Cardiac atrium fibroblast (primary cell): ENCODE results near the gene CDK5RAP2. TPM values are rescaled to one million over a fixed set of nuclear protein-coding genes. Genes with fewer than 3 reads are reported as not detected.

Experiments
- total RNA-seq: library from RNA; depleted of rRNA; stranded (reverse); fragments of >200 nt; gene quantifications from 2 replicates; pipeline ENCODE4 v1.2.3, GENCODE V29; 2015

The CDK5RAP2 gene
- 19.7 and 25.1 TPM in 2 replicates for total RNA-seq

DNA sequence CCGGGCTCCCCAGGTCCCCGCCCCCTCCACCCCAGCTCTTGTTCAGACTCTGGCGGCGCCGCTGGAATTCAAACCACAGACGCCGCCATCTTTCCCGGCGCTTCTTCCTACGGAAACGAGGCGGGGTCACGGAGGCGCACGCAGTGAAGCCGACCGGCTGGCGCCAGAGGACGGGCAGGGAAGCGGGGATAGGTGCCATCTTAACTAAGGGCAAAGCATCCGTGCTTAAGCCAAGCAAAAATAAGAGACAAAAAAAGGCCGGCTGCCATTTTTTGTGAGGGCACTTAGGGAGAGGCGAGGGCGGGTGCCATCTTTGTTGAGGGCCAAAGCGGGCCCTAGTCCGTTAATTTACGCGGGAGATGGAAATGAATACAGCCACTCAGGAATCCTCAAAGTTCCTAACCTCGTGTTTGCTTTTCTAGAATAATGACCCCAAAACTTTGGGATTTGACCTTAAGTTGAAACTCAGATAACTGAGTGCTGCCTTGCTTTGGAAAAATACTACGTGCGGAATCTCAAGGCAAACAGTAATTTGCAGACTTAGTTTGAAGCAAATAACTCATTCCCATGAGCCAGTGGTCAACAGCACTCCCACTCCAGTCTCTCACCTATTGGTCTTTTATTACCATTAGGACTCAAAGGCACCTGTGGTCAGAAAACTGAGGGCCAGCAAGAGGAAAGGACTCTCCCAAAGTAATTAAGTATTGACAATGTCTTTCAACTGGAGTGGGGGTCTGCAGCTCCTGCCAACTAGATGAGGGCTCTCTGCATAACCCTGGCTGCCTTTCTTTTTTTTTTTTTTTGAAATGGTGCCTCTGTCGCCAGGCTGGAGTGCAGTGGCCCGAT is at the start of gene CDK5RAP2:
TSS of gene CDK5RAP2 (minus strand) at position 117 of the 846 bp plus-strand sequence. CDS start 189 bp downstream, outside the sequence.

Other genes with a start within 250 kb of the CDK5RAP2 start
- gene MEGF9, start 134.3 kb upstream of the CDK5RAP2 start, total RNA-seq, result 4.5 and 6.0 TPM in 2 replicates
- 13.7 and 30.1 TPM in 2 replicates for gene FBXW2, start 213.2 kb upstream of the CDK5RAP2 start, total RNA-seq